Astrocyte (in vitro differentiated cells and primary cell): ENCODE data around the gene PUSL1. TPM values are rescaled to one million over a fixed set of nuclear protein-coding genes. Genes with fewer than 3 reads are reported as not detected.

Experiments
- DNase-seq: peaks from one replicate; pipeline ENCODE4 v3.0.0-alpha.2; 2010; ENCODE audit warnings: low read depth
- FAIRE-seq: peaks from 2 replicates; lab custom pipeline; 2011; peaks lifted over from hg19 to GRCh38; lab: Jason Lieb, UNC
- H2AFZ ChIP-seq: 2 replicates; pipeline ENCODE4 v1.6.0; 2012; ENCODE audit warnings: low read depth, low read length, inconsistent platforms
- H3K27ac ChIP-seq: 2 replicates; pipeline ENCODE4 v1.5.1; 2011; ENCODE audit warnings: low read depth, low read length, inconsistent platforms
- H3K27me3 ChIP-seq: 2 replicates; pipeline ENCODE4 v1.6.0; 2011; ENCODE audit warnings: low read length, inconsistent platforms; ENCODE audit not compliant: insufficient read depth
- H3K36me3 ChIP-seq: 2 replicates; pipeline ENCODE4 v1.5.1; 2011; ENCODE audit warnings: low read length, inconsistent platforms; ENCODE audit not compliant: insufficient read depth
- H3K4me1 ChIP-seq: 2 replicates; pipeline ENCODE4 v1.5.1; 2011; ENCODE audit warnings: low read length, inconsistent platforms; ENCODE audit not compliant: insufficient read depth
- H3K4me2 ChIP-seq: 2 replicates; pipeline ENCODE4 v1.6.0; 2012; ENCODE audit warnings: low read length, inconsistent platforms
- H3K4me3 ChIP-seq: 2 replicates; pipeline ENCODE4 v1.5.1; 2011; ENCODE audit warnings: low read depth, mild to moderate bottlenecking, low read length, inconsistent platforms; ENCODE audit not compliant: insufficient read depth
- H3K79me2 ChIP-seq: 2 replicates; pipeline ENCODE4 v1.6.0; 2012; ENCODE audit warnings: mild to moderate bottlenecking, low read length, inconsistent platforms; ENCODE audit not compliant: insufficient read depth
- H3K9ac ChIP-seq: 2 replicates; pipeline ENCODE4 v1.6.0; 2012; ENCODE audit warnings: mild to moderate bottlenecking, low read length, inconsistent platforms
- H3K9me3 ChIP-seq: 2 replicates; pipeline ENCODE4 v1.5.1; 2012; ENCODE audit warnings: low read depth, mild to moderate bottlenecking, low read length, inconsistent platforms; ENCODE audit not compliant: insufficient read depth
- H4K20me1 ChIP-seq: 2 replicates; pipeline ENCODE4 v1.6.0; 2012; ENCODE audit warnings: low read length, inconsistent platforms; ENCODE audit not compliant: insufficient read depth
- H3K27ac Mint-ChIP-seq: one replicate; pipeline ENCODE4 v1.8.0; 2021; ENCODE audit warnings: mild to moderate bottlenecking, mixed read lengths; ENCODE audit not compliant: unreplicated experiment
- H3K27me3 Mint-ChIP-seq: one replicate; pipeline ENCODE4 v1.8.0; 2021; ENCODE audit warnings: low read depth, mixed read lengths; ENCODE audit not compliant: unreplicated experiment
- H3K36me3 Mint-ChIP-seq: one replicate; pipeline ENCODE4 v1.8.0; 2021; ENCODE audit warnings: low read depth, mixed read lengths; ENCODE audit not compliant: unreplicated experiment
- H3K4me1 Mint-ChIP-seq: one replicate; pipeline ENCODE4 v1.8.0; 2021; ENCODE audit warnings: low read depth, mixed read lengths; ENCODE audit not compliant: unreplicated experiment
- H3K4me3 Mint-ChIP-seq: one replicate; pipeline ENCODE4 v1.8.0; 2021; ENCODE audit warnings: mild to moderate bottlenecking, moderate library complexity, mixed read lengths; ENCODE audit not compliant: unreplicated experiment
- H3K9me3 Mint-ChIP-seq: one replicate; pipeline ENCODE4 v1.8.0; 2021; ENCODE audit warnings: mild to moderate bottlenecking, mixed read lengths; ENCODE audit not compliant: unreplicated experiment
- EZH2 ChIP-seq: IDR thresholded peaks from 2 replicates; pipeline ENCODE4 v1.6.1; 2012; ENCODE audit warnings: mild to moderate bottlenecking, low read length, inconsistent platforms; ENCODE audit not compliant: insufficient read depth
- total RNA-seq: library from RNA; stranded (reverse); gene quantifications from 2 replicates; pipeline ENCODE4 v1.2.1, GENCODE V29; 2021
- TF ChIP-seq, protein P1 (sequence below): IDR thresholded peaks from 2 replicates; pipeline ENCODE4 v1.5.1; 2011; ENCODE audit warnings: low read depth, mild to moderate bottlenecking, inconsistent platforms, low read length, moderate library complexity; ENCODE audit not compliant: insufficient read depth

PUSL1 gene
- total RNA-seq, 1 donor from 2014 or later, result 29.4 TPM

DNA sequence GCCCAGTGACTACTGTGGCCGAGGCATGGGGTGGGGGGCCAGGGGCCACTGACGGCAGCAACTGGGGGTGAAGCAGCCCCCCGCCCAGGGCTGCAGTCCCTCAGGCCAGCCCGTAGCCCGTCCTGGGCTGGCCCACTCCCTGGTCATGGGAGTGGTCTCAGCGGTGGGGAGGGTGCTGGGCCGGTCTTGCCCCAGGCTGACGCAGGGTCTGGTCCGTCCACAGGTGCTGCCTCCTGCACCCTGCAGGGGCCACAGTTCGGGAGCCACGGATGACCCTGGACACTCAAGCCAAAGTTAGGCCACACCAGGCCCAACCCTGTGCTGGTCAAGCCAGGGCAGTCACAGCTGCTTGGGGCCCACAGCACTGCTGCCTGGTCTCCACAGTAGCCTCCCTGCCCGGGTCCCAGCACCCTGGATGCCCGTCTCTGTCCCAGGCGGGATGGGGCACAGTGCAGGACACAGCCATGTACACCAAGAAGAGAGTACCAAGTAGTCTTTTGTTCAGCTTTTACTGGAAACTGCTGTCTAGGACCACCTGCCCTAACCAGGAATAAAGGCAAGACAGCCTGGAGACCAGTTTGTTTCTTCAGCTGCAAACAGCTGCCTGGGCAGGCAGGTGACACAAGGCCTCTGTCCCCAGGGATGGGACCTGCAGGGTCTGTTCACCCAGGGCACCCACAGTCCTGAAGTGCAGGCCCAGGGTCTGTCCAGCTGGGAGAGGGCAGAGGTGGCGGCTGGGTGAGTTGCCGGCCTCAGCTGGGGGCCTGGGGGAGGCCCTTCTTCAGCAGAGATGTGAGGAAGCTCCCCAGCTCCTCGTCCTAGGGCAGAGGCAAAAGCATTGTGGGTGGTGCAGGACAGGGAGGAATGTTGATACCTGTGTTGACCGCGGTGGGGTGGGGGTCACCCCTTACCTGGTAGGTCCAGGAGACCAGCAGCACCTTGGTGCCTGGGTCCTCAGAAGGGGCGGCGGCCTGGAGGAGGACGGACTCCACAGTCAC, 3.0 kb downstream of the PUSL1 start:
- Mint-ChIP-seq H3K9me3 (no peaks in the 10 kb centered on the region), H3K4me1 (peaks cover 6% of the 10 kb centered on the region), H3K27me3 (no peaks in the 10 kb centered on the region), H3K27ac (peak overlapping the region; percentile 53), H3K4me3 (no peak overlapping the region), H3K36me3 (peaks cover 6% of the 10 kb centered on the region)
- no peaks in the 10 kb centered on the region for H3K27me3 ChIP-seq
- peaks cover 60% of the 10 kb centered on the region for H3K79me2 ChIP-seq
- H4K20me1 ChIP-seq, result peaks cover 69% of the 10 kb centered on the region
- H3K4me3 ChIP-seq, result no peak overlapping the region
- no peak overlapping the region for H2AFZ ChIP-seq
- H3K9ac ChIP-seq, result no peak overlapping the region
- no peak overlapping the region for H3K4me2 ChIP-seq
- TF ChIP-seq EZH2, result no peak
- TF ChIP-seq, protein P1, sequence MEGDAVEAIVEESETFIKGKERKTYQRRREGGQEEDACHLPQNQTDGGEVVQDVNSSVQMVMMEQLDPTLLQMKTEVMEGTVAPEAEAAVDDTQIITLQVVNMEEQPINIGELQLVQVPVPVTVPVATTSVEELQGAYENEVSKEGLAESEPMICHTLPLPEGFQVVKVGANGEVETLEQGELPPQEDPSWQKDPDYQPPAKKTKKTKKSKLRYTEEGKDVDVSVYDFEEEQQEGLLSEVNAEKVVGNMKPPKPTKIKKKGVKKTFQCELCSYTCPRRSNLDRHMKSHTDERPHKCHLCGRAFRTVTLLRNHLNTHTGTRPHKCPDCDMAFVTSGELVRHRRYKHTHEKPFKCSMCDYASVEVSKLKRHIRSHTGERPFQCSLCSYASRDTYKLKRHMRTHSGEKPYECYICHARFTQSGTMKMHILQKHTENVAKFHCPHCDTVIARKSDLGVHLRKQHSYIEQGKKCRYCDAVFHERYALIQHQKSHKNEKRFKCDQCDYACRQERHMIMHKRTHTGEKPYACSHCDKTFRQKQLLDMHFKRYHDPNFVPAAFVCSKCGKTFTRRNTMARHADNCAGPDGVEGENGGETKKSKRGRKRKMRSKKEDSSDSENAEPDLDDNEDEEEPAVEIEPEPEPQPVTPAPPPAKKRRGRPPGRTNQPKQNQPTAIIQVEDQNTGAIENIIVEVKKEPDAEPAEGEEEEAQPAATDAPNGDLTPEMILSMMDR, result no peak
- peaks cover 12% of the 10 kb centered on the region for H3K36me3 ChIP-seq
- H3K4me1 ChIP-seq, result peaks cover 19% of the 10 kb centered on the region
- no peak overlapping the region for H3K27ac ChIP-seq
- H3K9me3 ChIP-seq, result no peaks in the 10 kb centered on the region
- DNase-seq (no peak), FAIRE-seq (no peak)

DNA sequence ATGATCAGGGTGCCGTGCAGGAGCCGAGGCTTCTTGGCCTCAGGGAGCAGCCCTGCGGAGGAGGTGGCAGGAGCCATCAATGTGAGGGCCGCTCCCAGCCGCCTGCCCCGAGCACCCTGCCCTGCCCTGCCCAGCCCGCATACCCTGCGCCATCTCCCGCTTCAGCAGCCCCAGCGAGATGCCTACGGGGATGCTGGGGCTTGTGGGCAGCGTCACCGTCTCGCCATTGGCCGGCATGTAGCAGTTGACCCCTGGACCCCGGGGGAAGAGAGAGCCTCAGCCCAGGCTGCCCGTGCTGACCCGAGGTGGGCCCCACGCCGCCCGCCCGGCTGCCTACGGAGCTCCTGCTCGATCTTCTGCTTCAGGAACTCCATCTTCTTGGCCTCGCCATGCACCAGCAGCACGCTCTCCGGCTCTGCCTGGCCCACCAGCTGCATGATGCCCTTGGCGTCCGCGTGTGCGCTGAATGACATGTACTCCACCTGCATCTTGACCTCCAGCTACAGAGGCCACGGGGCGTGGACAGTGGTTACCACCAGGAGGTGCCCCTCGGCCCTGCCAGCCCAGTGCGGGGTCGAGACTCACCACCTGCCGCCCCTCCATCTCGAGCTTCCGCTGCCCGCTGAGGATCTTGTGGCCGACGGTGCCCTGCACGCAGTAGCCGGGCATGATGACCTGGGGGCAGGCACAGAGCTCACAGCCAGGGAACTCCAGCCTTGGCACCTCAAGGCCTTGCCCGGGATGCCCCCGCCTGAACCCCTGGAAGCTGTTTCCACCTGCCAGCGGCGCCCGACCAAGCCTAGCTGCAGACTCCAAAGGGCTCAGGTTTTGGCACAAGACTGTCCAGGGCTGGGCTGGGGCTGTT, 4.3 kb downstream of the PUSL1 start:
- Mint-ChIP-seq H3K27ac (no peak overlapping the region), H3K9me3 (no peaks in the 10 kb centered on the region), H3K4me1 (peaks cover 6% of the 10 kb centered on the region), H3K4me3 (no peak overlapping the region), H3K27me3 (no peaks in the 10 kb centered on the region), H3K36me3 (peaks cover 9% of the 10 kb centered on the region)
- Histone ChIP-seq H3K9me3 (no peaks in the 10 kb centered on the region), H4K20me1 (peaks cover 66% of the 10 kb centered on the region), H3K4me2 (no peak overlapping the region), H3K4me1 (peaks cover 11% of the 10 kb centered on the region), H3K27ac (no peak overlapping the region), H3K79me2 (peaks cover 57% of the 10 kb centered on the region), H3K4me3 (no peak overlapping the region), H2AFZ (no peak overlapping the region), H3K27me3 (no peaks in the 10 kb centered on the region), H3K9ac (no peak overlapping the region), H3K36me3 (peaks cover 14% of the 10 kb centered on the region)
- DNase-seq (no peak), FAIRE-seq (no peak)
- TF ChIP-seq, protein P1, result no peak
- TF ChIP-seq EZH2, result no peak
